Right lobe of liver (tissue), 6 donors: ENCODE measurements around the gene GRIA3. TPM values are rescaled to one million over a fixed set of nuclear protein-coding genes. Genes with fewer than 3 reads are reported as not detected.

ENCODE experiments used
- ATAC-seq, 4 donors: fragments of 200-7000 bp; cut with Tn5 transposase; one replicate each; pipeline ENCODE4 v1.9.1; 2020; ENCODE audit warnings: mild to moderate bottlenecking in 4 of 4, moderate library complexity in 4 of 4
- DNase-seq, 3 donors: peaks; one replicate each; pipeline ENCODE4 v3.0.0-alpha.2; 2020
- H3K27ac ChIP-seq, 3 donors: fragments of 200-600 bp; one replicate each; pipeline ENCODE4 v1.8.0; 2022
- H3K27me3 ChIP-seq, 2 donors: fragments of 200-600 bp; one replicate each; pipeline ENCODE4 v1.8.0; 2022
- H3K36me3 ChIP-seq, 4 donors: fragments of 200-600 bp; sonication (generic) in 1 of 4; one replicate each; pipeline versions ENCODE4 v1.5.1 to v1.8.0; 2017 to 2022; ENCODE audit warnings: control low read depth in 1 of 4
- H3K4me1 ChIP-seq, 4 donors: fragments of 200-600 bp; sonication (generic) in 1 of 4; one replicate each; pipeline versions ENCODE4 v1.5.1 to v1.8.0; 2017 to 2022; ENCODE audit warnings: control low read depth in 1 of 4
- H3K4me3 ChIP-seq, 3 donors: fragments of 200-600 bp; one replicate each; pipeline ENCODE4 v1.8.0; 2022
- H3K9me3 ChIP-seq, 4 donors: fragments of 200-600 bp; sonication (generic) in 1 of 4; one replicate each; pipeline versions ENCODE4 v1.5.1 to v1.8.0; 2017 to 2022; ENCODE audit warnings: control low read depth in 1 of 4
- POLR2A ChIP-seq: fragments of 450-650 bp; IDR thresholded peaks from one replicate; pipeline ENCODE4 v1.6.1; 2017; ENCODE audit warnings: antibody characterized with exemption, mild to moderate bottlenecking
- WGBS: methylation state at CpG from one replicate; pipeline ENCODE4 v1.1.6; 2018; ENCODE audit warnings: low coverage, low lambda C conversion rate; ENCODE audit not compliant: insufficient coverage; ENCODE audit errors: missing lambda C conversion rate; 5-methylcytosine and 5-hydroxymethylcytosine counted together
- intact Hi-C, 2 donors: fragments of 100-400 bp; cut with DNase I; formaldehyde crosslinking; loops; one replicate each; pipeline versions ENCODE4 v1.11.2 to v1.14.1; 2022
- long read RNA-seq: library from polyadenylated mRNA; unstranded; transcript quantifications from one replicate; pipeline ENCODE4 v2.0.0, GENCODE V29; 2019
- total RNA-seq, 6 experiments: library from RNA; depleted of rRNA in 2 of 6; stranded (reverse); fragments of >200 nt in 2 of 6; fragmentation: NEBNext Ultra II Directional in 3 of 6; extraction: Animal tissue kit (Norgen Biotek cat#: 25700) in 3 of 6; gene quantifications; one replicate each; pipeline versions ENCODE4 v1.1.0 to v1.2.4, GENCODE V29; 2016 to 2023
- TF ChIP-seq, protein P1 (sequence below), 4 donors: fragments of 200-600 bp in 3 of 4; fragments of 450-650 bp in 1 of 4; IDR thresholded peaks; one replicate each; pipeline versions ENCODE4 v1.5.1 to v1.8.0; 2016 to 2022; ENCODE audit warnings: antibody characterized with exemption in 4 of 4, mild to moderate bottlenecking in 2 of 4
- donor health status: DM: no; HTN: yes; CAD: no.
- donor health status: DM: no; HTN: no; CAD: no.
- donor health status: DM: no; HTN: no; CAD: no.
- donor health status: DM: no; HTN: yes; CAD: no.
- donor health status: DM: no; HTN: yes; CAD: no.

GRIA3 gene
- total RNA-seq, result 1 to 10 TPM in 5 of 6 experiments, under 1 TPM in 1; 0.93 to 6.4 (median 4.1) TPM
- long read RNA-seq, result 0 reads

- WGBS, result 13% methylated on average over 26 of the region's 33 CpGs
- no peak for TF ChIP-seq POLR2A
- TF ChIP-seq, protein P1, sequence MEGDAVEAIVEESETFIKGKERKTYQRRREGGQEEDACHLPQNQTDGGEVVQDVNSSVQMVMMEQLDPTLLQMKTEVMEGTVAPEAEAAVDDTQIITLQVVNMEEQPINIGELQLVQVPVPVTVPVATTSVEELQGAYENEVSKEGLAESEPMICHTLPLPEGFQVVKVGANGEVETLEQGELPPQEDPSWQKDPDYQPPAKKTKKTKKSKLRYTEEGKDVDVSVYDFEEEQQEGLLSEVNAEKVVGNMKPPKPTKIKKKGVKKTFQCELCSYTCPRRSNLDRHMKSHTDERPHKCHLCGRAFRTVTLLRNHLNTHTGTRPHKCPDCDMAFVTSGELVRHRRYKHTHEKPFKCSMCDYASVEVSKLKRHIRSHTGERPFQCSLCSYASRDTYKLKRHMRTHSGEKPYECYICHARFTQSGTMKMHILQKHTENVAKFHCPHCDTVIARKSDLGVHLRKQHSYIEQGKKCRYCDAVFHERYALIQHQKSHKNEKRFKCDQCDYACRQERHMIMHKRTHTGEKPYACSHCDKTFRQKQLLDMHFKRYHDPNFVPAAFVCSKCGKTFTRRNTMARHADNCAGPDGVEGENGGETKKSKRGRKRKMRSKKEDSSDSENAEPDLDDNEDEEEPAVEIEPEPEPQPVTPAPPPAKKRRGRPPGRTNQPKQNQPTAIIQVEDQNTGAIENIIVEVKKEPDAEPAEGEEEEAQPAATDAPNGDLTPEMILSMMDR (IDR thresholded peaks at IDR 0.05), result no peak
- H3K27me3 ChIP-seq, result no peaks in the 10 kb centered on the region
- no peaks in the 10 kb centered on the region for H3K4me1 ChIP-seq
- peak within 1 kb of the TSS; percentile 30 to 40 (median 40) for H3K4me3 ChIP-seq
- DNase-seq (no peak), ATAC-seq (peak; percentile 14 to 47 (median 30))
- no peak within 1 kb of the TSS for H3K27ac ChIP-seq
- H3K36me3 ChIP-seq, result no peaks in the 10 kb centered on the region
- no peaks in the 10 kb centered on the region for H3K9me3 ChIP-seq
- intact Hi-C loops, result no loop called here
Observed at GRCh38 chrX:123184219-123184865, at the start of gene GRIA3. TSS of gene GRIA3 (plus strand) at chrX:123184278. CDS start at chrX:123184536, 258 bp downstream.

GRCh38 chrX:123138473-123138872, 45.6 kb upstream of the GRIA3 start:
- intact Hi-C loops, result no loop called here
- no peak overlapping the region for H3K4me3 ChIP-seq
- ATAC-seq, result peak in 2 of 4 donors; percentile 69 to 87

GRCh38 chrX:123140454-123140853, 43.6 kb upstream of the GRIA3 start:
- peaks cover 0 to 5% of the 10 kb centered on the region in 2 donors for H3K27me3 ChIP-seq
- DNase-seq, result no peak
- H3K27ac ChIP-seq, result no peak overlapping the region
- no peaks in the 10 kb centered on the region for H3K4me1 ChIP-seq
- TF ChIP-seq POLR2A, result no peak
- TF ChIP-seq, protein P1 (IDR thresholded peaks at IDR 0.05), result no peak
- ATAC-seq, result peak; percentile 76 to 93 (median 86)
- intact Hi-C loops, result no loop called here
- H3K9me3 ChIP-seq, result no peaks in the 10 kb centered on the region
- no peak overlapping the region for H3K4me3 ChIP-seq
- WGBS, result 35% methylated on average over 5 of the region's 5 CpGs
- no peaks in the 10 kb centered on the region for H3K36me3 ChIP-seq

More at GRCh38 chrX:123138473-123138872, 45.6 kb upstream of the GRIA3 start:
- Histone ChIP-seq H3K27ac (no peak overlapping the region), H3K9me3 (no peaks in the 10 kb centered on the region), H3K4me1 (no peaks in the 10 kb centered on the region), H3K27me3 (peaks cover 0 to 5% of the 10 kb centered on the region in 2 donors), H3K36me3 (no peaks in the 10 kb centered on the region)
- 25% methylated on average over 1 of the region's 1 CpG for WGBS
- no peak for TF ChIP-seq POLR2A
- TF ChIP-seq, protein P1 (IDR thresholded peaks at IDR 0.05), result no peak
- no peak for DNase-seq

- WGBS, result 9% methylated on average over 1 of the region's 1 CpG
- DNase-seq (no peak), ATAC-seq (no peak)
- Histone ChIP-seq H3K27ac (no peak overlapping the region), H3K36me3 (no peaks in the 10 kb centered on the region), H3K27me3 (peaks cover 0 to 5% of the 10 kb centered on the region in 2 donors), H3K4me1 (no peaks in the 10 kb centered on the region), H3K9me3 (no peaks in the 10 kb centered on the region), H3K4me3 (no peak overlapping the region)
- TF ChIP-seq, protein P1 (IDR thresholded peaks at IDR 0.05), result no peak
- no peak for TF ChIP-seq POLR2A
- intact Hi-C loops, result no loop called here
Observed at GRCh38 chrX:123140904-123141303, 43.2 kb upstream of the GRIA3 start.
